Measurements from ENCODE around the gene SOX5. TPM values are rescaled to one million over a fixed set of nuclear protein-coding genes. Genes with fewer than 3 reads are reported as not detected.
"Not testable (repeated sequence)": the region's sequence is repeated elsewhere in the genome, so short reads cannot be mapped to it uniquely, and the experiment has no call there.

Gene SOX5
- total RNA-seq, 1 experiment from 2014 or later = 4.1 TPM

- no peak for DNase-seq (ENCODE audit: low read depth)
Observed at GRCh38 chr12:23834076-23834475, 115.4 kb downstream of the SOX5 start.

DNA sequence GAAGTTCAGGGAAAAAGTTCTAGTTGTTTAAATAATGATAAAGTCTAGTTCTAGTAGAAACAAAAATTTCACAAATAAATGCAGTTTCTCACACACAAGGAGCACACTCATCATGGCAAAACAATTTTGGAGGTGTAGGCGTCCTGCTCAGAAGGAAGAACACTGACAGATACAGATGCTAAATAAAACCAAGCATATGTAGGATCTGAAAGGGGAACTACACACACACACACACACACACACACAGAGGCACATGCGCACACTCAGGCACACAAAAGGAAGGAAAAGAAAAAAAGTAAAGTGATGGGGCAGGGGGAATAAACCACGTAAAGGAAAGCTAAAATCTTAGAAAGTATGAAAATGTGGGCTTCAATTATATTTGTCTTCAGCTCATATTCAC lies 117.7 kb downstream of the SOX5 start:
- no peak for DNase-seq (ENCODE audit: low read depth)

- DNase-seq (ENCODE audit: low read depth) = no peak
Observed at GRCh38 chr12:23830210-23830609, 119.3 kb downstream of the SOX5 start.

DNA sequence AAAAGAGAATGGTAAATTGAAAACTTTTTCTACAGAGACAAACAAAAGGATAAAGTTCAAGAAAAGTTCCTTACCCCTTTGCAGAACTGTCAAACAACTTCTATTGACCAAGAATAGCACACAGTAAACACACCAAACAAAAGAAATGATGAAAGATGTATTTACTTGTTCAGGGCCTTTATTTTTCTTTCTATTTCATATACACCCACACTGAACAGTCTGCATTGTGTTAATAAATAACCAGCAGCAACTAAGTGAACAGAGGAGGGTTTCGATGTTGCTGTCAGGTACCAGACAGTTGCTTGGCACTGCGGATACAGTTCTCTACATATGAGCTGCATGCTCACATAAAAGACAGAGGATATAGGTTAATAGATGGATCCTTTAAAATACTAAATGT lies 122.1 kb downstream of the SOX5 start:
- no peak for DNase-seq (ENCODE audit: low read depth)

DNA sequence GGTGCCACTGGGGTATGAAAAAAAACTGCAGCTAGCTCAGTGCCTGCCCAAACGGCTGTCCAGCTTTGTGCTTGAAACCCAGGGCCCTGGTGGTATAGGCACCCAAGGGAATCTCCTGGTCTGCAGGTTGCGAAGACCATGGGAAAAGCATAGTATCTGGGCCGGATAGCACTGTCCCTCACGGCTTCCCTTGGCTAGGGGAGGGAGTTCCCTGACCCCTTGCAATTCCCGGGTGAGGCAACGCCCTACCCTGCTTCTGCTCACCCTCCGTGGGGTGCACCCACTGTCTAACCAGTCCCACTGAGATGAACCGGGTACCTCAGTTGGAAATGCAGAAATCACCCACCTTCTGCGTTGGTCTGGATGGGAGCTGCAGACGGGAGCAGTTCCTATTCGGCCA lies 124.3 kb downstream of the SOX5 start:
- DNase-seq (ENCODE audit: low read depth) = not testable (repeated sequence)

DNA sequence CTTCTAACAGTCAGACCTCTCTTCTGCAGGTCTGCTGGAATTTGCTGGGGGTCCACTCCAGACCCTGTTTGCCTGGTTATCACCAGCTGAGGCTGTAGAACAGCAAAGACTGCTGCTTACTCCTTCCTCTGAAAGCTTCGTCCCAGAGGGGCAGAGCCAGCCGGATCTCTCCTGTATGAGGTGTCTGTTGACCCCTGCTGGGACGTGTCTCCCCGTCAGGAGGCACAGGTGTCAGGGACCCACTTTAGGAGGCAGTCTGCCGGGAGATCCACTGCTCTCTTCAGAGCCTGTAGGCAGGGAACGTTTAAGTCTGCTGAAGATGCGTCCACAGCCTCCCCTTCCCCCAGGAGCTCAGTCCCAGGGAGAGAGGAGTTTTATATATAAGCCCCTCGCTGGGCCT lies 125.1 kb downstream of the SOX5 start:
- DNase-seq (ENCODE audit: low read depth) = no peak

DNA sequence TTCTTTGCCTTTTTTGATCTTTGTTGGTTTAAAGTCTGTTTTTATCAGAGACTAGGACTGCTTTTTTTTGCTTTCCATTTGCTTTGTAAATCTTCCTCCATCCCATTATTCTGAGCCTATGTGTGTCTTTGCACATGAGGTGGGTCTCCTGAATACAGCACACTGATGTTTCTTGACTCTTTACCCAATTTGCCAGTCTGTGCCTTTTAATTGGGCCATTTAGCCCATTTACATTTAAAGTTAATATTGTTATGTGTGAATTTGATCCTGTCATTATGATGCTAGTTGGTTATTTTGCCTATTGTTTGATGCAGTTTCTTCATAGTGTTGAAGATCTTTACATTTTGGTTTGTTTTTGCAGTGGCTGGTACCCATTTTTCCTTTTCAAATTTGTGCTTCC lies 126.6 kb downstream of the SOX5 start:
- DNase-seq (ENCODE audit: low read depth) = not testable (repeated sequence)

DNA sequence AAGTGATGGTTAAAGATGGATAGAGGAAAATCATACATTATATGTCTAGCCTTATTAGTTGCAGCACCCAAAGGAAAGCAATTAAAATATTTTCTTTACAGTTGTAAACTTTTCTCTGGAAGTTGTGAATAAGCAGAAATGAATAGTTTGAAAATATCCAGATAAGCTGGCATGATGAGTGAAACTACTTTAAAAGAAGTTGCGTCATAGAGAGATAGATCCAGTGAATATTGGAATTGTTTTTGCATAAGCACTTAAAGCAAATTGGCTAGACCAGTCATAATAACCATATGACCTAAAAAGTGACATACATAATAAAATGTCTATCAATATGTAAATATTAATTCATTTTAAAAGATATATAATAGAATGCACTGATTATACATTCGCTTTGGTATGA lies 132.1 kb downstream of the SOX5 start:
- no peak for DNase-seq (ENCODE audit: low read depth)

DNA sequence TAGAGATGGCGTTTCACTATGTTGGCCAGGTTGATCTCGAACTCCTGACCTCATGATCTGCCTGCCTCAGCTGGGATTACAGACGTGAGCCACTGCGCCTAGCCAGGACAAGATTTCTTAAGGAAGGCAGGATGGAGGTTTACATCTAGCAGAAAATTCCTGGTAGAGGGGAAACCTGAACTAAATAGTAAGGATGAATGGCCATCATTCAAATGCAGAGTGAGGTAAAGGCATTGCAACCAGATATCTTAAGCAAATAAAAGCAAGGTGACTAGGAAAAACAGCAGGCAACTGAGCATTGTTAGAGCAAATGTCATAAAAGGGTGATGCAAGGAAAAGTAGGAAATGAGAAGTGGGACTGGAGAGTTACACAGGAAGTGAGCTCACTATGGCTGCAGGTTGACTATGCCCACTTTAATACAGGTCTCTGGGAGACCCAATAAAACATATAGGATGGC lies 133.0 kb downstream of the SOX5 start:
- no peak for DNase-seq (ENCODE audit: low read depth)

DNA sequence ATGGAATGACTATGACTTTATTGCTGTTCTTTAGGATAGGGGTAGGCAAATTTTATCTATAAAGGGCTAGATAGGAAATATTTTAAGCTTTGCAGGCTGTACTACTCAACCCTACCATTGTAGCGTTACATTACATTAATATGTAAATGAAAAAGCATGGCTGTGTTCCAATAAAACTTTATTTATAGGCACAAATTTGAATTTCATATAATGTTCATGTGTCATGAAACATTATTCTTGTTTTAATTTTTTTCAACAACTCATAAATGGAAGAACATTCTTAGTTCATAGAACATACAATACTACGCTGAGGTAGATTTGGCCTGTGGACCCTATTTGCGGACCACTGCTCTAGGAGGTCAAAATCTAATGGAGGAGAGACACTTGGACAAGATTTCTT lies 133.7 kb downstream of the SOX5 start:
- no peak for DNase-seq (ENCODE audit: low read depth)

GRCh38 chr12:23813206-23813605 lies 136.3 kb downstream of the SOX5 start:
- DNase-seq (ENCODE audit: low read depth) = no peak

- DNase-seq (ENCODE audit: low read depth) = no peak
Observed at GRCh38 chr12:23810329-23810902, 139.1 kb downstream of the SOX5 start.

GRCh38 chr12:23803540-23803939 lies 145.9 kb downstream of the SOX5 start:
- DNase-seq (ENCODE audit: low read depth) = no peak

DNA sequence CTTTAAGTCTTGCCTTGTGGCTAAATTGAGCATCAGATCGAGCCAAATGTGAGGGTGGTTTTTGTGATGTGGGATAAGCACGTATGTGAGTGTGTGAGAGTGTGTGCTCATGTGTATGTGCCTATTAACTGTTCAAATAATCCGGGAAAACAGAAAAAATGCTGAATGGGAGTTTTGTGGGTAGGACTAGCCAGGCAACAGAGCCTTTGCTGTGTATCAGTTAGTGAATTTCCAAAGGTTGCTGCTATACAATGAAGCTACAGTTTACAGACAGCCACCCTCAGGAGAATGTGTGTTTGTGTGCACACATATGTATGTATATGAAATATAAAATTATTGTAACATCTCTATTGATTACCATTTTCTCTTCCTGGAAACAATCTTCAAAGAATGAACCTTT lies 154.0 kb downstream of the SOX5 start:
- no peak for DNase-seq (ENCODE audit: low read depth)

DNA sequence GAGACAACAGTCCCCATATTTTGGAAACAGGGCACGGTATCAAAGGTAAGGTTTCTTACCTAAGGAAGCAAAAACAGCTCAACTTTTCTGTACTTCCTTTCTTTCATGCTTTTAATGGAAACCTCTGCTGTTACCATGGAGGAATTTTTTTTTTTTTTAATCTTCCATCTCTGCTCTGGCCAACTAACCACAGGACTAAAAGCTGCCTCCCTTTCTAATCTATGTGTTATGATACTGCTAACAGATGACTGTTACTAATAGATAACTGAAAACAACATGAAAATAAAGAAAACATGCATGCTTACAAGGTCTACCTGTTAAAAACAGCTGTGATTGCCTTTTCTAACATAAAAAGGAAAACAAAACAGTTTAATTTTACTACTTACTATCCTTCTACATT lies 168.4 kb downstream of the SOX5 start:
- no peak for DNase-seq (ENCODE audit: low read depth)

- no peak for DNase-seq (ENCODE audit: low read depth)
Observed at GRCh38 chr12:23775208-23775607, 174.3 kb downstream of the SOX5 start.

GRCh38 chr12:23771240-23771949 lies 178.1 kb downstream of the SOX5 start:
- peak; percentile 2 for DNase-seq (ENCODE audit: low read depth)

DNA sequence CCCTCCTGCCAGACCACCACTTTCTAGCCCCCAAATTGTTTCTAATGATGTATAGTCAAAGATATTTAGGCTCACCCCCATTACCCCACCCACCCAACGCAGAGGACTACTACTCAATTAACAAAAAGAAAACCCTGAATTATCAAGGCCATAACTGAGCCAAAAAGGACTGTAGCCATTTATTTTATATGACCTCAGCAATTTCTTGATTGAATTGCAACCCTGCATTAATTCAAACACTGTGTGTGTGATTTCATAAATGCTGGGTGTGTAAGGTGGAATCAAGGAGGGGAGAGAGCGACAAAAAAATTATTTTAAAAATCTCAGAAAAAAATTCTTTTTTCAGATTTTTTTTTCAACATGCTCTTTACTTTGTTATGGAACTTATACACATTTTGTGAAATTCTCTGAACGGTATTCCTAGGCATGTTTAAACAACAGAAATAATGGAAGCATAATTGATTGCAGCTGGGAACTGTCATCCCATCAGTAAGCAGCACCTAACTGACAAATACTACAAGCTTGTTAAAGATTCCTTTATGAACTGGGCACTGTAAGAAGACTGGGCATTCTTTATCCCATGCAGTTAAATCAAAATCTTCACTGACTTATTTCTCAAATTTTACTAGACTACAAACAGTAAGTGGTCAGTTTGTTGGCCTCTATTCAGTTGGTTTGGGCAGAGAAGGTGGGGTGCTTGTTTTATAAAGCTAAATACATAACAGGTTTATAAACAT lies 179.1 kb downstream of the SOX5 start:
- DNase-seq (ENCODE audit: low read depth) = no peak

- peak; percentile 28 for DNase-seq (ENCODE audit: low read depth)
Observed at GRCh38 chr12:23767834-23768233, 181.6 kb downstream of the SOX5 start.

DNA sequence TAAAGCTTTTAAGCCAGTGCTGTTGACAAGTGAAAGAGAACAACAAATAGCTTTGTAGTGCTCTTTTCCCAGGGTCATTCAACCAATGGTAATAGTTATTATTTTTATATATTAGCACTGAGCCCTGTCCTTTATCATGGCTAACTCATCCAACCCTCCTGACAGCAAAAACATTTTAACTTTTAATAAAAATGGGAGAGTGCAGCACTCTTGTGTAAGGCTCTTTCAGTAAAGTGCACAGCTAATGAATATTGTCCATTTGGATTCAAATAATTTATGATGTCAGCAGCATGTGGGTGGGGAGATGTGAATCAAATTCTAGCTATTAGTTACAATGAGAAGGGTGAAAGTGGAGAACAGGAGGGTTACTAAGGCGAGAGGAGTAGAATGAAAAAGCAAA lies 185.7 kb downstream of the SOX5 start:
- no peak for DNase-seq (ENCODE audit: low read depth)

DNA sequence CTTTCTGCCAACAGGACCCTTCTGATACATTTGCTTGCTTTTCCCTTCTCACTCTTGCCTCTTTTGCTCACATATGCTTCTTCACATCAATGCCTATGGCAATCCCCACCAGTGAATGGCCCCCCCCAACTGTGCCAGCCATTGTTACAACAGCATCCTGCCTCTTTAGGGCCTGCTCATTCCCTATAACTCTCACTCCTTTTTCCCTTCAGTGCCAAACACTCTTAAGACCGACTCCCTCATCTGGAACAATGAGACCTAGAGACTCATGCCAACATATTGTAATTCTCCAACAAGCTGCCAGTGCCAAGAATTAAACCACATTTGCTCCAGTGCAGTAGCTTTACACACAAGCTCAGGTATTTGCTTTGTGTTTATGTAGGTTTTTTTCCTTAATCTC lies 189.0 kb downstream of the SOX5 start:
- peak; percentile 7 for DNase-seq (ENCODE audit: low read depth)

DNA sequence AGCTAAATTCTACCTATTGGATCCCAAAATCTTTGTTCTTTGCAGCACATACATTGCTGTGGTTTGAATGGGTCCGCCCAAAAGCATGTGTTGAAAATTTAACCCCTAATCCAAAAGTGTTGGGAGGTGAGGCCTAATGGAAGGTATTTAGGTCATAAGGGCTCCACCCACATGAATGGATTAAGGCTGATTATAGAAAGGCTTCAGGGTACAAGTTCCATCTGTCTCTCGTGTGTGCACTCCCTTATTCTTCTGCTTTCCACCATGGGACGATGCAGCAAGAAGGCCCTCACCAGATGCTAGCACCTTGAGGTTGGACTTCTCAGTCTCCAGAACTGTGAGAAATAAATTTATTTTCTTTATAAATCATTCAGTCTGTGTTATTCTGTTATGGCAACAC lies 190.9 kb downstream of the SOX5 start:
- no peak for DNase-seq (ENCODE audit: low read depth)

- DNase-seq (ENCODE audit: low read depth) = no peak
Observed at GRCh38 chr12:23757541-23757962, 191.9 kb downstream of the SOX5 start.

All from M059J (cell line).